Fibroblast of lung (primary cell): Measurements from ENCODE around the gene RALY. TPM values are rescaled to one million over a fixed set of nuclear protein-coding genes. Genes with fewer than 3 reads are reported as not detected.
"Not testable (repeated sequence)": the region's sequence is repeated elsewhere in the genome, so short reads cannot be mapped to it uniquely, and the experiment has no call there.

Source experiments
- DNase-seq, 2 donors: peaks; one replicate each; pipeline versions ENCODE4 v3.0.0 to v3.0.0-alpha.2; 2010; ENCODE audit warnings: low read depth in 2 of 2
- H2AFZ ChIP-seq: 2 replicates; pipeline ENCODE4 v1.5.1; 2012; ENCODE audit warnings: low read length, control low read depth, inconsistent platforms
- H3K27ac ChIP-seq: 2 replicates; pipeline ENCODE4 v1.5.1; 2011; ENCODE audit warnings: low read length, control low read depth; ENCODE audit not compliant: insufficient read depth
- H3K27me3 ChIP-seq: 2 replicates; pipeline ENCODE4 v1.5.1; 2011; ENCODE audit warnings: mild to moderate bottlenecking, low read length; ENCODE audit not compliant: control insufficient read depth, insufficient read depth
- H3K36me3 ChIP-seq: 2 replicates; pipeline ENCODE4 v1.5.1; 2011; ENCODE audit warnings: low read length; ENCODE audit not compliant: control insufficient read depth, insufficient read depth
- H3K4me1 ChIP-seq: 2 replicates; pipeline ENCODE4 v1.5.1; 2011; ENCODE audit warnings: low read length; ENCODE audit not compliant: control insufficient read depth, insufficient read depth; ENCODE audit errors: extremely low read depth
- H3K4me2 ChIP-seq: 2 replicates; pipeline ENCODE4 v1.5.1; 2011; ENCODE audit warnings: low read length, control low read depth; ENCODE audit not compliant: insufficient read depth; ENCODE audit errors: extremely low read depth
- H3K4me3 ChIP-seq, 4 experiments: fragments of 200-600 bp in 1 of 4; sonication (generic) in 1 of 4; replicated peaks in 1 of 4; 2 replicates each; pipeline ENCODE4 v1.5.1; 2011 to 2016; ENCODE audit warnings: low read length in 4 of 4, low read depth in 3 of 4, mild to moderate bottlenecking in 3 of 4, control low read depth in 2 of 4, inconsistent platforms in 1 of 4, mixed read lengths in 1 of 4; ENCODE audit not compliant: insufficient read depth in 1 of 4; ENCODE audit errors: control extremely low read depth in 1 of 4
- H3K79me2 ChIP-seq: 2 replicates; pipeline ENCODE4 v1.5.1; 2012; ENCODE audit warnings: mild to moderate bottlenecking, low read length, inconsistent platforms; ENCODE audit not compliant: control insufficient read depth, insufficient read depth
- H3K9ac ChIP-seq: 2 replicates; pipeline ENCODE4 v1.5.1; 2011; ENCODE audit warnings: mild to moderate bottlenecking, low read length, control low read depth; ENCODE audit not compliant: insufficient read depth
- H3K9me3 ChIP-seq: 2 replicates; pipeline ENCODE4 v1.5.1; 2012; ENCODE audit warnings: low read depth, low read length; ENCODE audit not compliant: control insufficient read depth, insufficient read depth
- H4K20me1 ChIP-seq: 2 replicates; pipeline ENCODE4 v1.5.1; 2011; ENCODE audit warnings: low read length; ENCODE audit not compliant: control insufficient read depth, insufficient read depth; ENCODE audit errors: extremely low read depth
- EZH2 ChIP-seq: IDR thresholded peaks from 2 replicates; pipeline ENCODE4 v1.5.1; 2012; ENCODE audit warnings: low read length, control low read depth, mild to moderate bottlenecking; ENCODE audit errors: missing control alignments
- polyA plus RNA-seq, 2 donors: library from polyadenylated mRNA; depleted of rRNA in 1 of 2; stranded (reverse) in 1 of 2; unstranded in 1 of 2; fragments of >200 nt; gene quantifications; 2 replicates each; pipeline ENCODE4 v1.2.1, GENCODE V29; 2011 to 2012; ENCODE audit warnings: missing spikeins in 1 of 2
- total RNA-seq: library from RNA; depleted of rRNA; stranded (reverse); fragments of >200 nt; gene quantifications from 2 replicates; pipeline ENCODE4 v1.2.1, GENCODE V29; 2014
- TF ChIP-seq, protein P1 (sequence below), 2 donors: IDR thresholded peaks in 1 of 2; conservative IDR thresholded peaks in 1 of 2; 1 replicate in 1 of 2; 2 replicates in 1 of 2; pipeline ENCODE4 v1.5.1; 2011 to 2012; ENCODE audit warnings: low read length in 2 of 2, control low read depth in 1 of 2, inconsistent platforms in 1 of 2, low read depth in 1 of 2, mild to moderate bottlenecking in 1 of 2

RALY gene
- total and polyA plus RNA-seq, 2 donors (not counting 1 experiment from before 2014, with no cell fraction given) = 54.5 to 57.1 TPM

DNA sequence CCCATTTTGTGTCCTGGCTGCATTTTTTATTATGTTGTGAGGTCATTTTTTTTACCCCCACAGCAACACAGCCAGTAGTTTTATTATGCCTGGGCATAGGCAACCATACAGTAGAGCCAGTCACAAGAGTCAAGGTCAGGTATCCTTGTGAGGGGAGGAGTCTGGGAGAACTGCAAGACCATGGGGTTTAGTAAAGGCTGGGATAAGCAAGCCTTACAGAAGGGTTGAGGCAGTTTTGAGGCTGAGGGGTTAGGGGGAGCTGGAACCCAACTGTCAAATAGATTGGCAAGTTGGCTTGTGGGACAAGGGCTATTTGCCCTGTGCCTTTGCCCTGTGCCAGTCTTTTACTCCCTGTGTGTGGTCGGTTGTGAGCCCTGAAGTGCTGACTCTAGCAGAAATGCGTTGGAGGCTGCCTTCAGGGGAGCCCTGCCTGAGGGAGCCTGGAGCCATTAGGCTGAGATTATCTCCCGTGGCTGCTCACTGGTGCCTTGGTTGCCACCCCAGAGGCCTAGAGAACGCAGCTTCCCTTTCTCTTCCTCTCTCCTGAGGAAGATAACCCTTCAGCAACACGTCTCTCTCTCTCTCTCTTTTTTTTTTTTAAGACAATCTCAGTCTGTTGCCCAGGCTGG lies 31.1 kb downstream of the RALY start:
- Histone ChIP-seq H3K36me3 (no peaks in the 10 kb centered on the region), H3K27me3 (no peaks in the 10 kb centered on the region), H2AFZ (no peak overlapping the region), H3K9me3 (no peaks in the 10 kb centered on the region), H3K27ac (no peak overlapping the region), H3K4me2 (no peak overlapping the region), H3K4me3 (no peak overlapping the region), H4K20me1 (no peaks in the 10 kb centered on the region), H3K4me1 (no peaks in the 10 kb centered on the region), H3K9ac (no peak overlapping the region), H3K79me2 (peaks cover 69% of the 10 kb centered on the region)
- DNase-seq = no peak
- TF ChIP-seq, protein P1, sequence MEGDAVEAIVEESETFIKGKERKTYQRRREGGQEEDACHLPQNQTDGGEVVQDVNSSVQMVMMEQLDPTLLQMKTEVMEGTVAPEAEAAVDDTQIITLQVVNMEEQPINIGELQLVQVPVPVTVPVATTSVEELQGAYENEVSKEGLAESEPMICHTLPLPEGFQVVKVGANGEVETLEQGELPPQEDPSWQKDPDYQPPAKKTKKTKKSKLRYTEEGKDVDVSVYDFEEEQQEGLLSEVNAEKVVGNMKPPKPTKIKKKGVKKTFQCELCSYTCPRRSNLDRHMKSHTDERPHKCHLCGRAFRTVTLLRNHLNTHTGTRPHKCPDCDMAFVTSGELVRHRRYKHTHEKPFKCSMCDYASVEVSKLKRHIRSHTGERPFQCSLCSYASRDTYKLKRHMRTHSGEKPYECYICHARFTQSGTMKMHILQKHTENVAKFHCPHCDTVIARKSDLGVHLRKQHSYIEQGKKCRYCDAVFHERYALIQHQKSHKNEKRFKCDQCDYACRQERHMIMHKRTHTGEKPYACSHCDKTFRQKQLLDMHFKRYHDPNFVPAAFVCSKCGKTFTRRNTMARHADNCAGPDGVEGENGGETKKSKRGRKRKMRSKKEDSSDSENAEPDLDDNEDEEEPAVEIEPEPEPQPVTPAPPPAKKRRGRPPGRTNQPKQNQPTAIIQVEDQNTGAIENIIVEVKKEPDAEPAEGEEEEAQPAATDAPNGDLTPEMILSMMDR (conservative IDR thresholded peaks at IDR 0.05 in 1 of 2, IDR thresholded peaks at IDR 0.05 in 1 of 2; ENCODE audit: low read depth in 1 of 2, low read length in 2 of 2) = no peak
- TF ChIP-seq EZH2 = no peak

GRCh38 chr20:34028013-34028412 lies 34.3 kb downstream of the RALY start:
- DNase-seq = not testable (repeated sequence)

DNA sequence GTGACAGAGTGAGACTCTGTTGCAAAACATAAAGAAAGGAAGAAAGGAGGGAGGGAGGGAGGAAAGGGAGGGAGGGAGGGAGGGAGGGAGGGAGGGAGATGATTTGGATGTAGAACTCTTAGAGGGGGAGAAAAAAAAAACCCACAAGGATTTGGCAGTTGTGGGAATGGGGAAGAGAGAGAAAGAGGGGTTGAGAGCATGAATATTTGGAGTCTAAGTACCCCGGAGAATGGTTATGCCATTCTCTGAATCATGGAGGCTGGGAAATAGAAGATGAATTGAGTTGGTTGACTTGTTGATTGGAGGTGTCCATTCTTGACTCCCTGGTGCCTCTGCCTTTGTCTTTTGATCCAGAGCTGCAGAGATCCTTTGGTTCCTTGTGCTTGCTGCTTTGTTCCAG lies 35.7 kb downstream of the RALY start:
- no peak overlapping the region for H3K4me3 ChIP-seq
- H3K36me3 ChIP-seq = no peaks in the 10 kb centered on the region
- no peak overlapping the region for H3K9ac ChIP-seq
- DNase-seq = no peak
- H3K9me3 ChIP-seq = no peaks in the 10 kb centered on the region
- H2AFZ ChIP-seq = no peak overlapping the region
- no peaks in the 10 kb centered on the region for H3K4me1 ChIP-seq
- H4K20me1 ChIP-seq = peaks cover 2% of the 10 kb centered on the region
- no peak overlapping the region for H3K27ac ChIP-seq
- H3K4me2 ChIP-seq = no peak overlapping the region
- peaks cover 35% of the 10 kb centered on the region for H3K79me2 ChIP-seq
- H3K27me3 ChIP-seq = no peaks in the 10 kb centered on the region
- no peak for TF ChIP-seq EZH2
- TF ChIP-seq, protein P1 (conservative IDR thresholded peaks at IDR 0.05 in 1 of 2, IDR thresholded peaks at IDR 0.05 in 1 of 2; ENCODE audit: low read depth in 1 of 2, low read length in 2 of 2) = no peak

More at GRCh38 chr20:34028013-34028412, 34.3 kb downstream of the RALY start:
- H4K20me1 ChIP-seq, H3K36me3 ChIP-seq, H3K4me3 ChIP-seq, H3K27me3 ChIP-seq, H3K4me2 ChIP-seq, H3K4me1 ChIP-seq, H2AFZ ChIP-seq, H3K9ac ChIP-seq, H3K9me3 ChIP-seq, H3K27ac ChIP-seq: not testable (repeated sequence)
- H3K79me2 ChIP-seq = peaks cover 48% of the 10 kb centered on the region
